RWPE1 (cell line): ENCODE measurements around the gene TOM1L1.

Source experiments
- CTCF ChIA-PET: fragments of 350-600 bp; sonication (Branson Sonifier 250); formaldehyde crosslinking; extraction: SDS; loops from one replicate; lab custom pipeline; 2021; lab: Yijun Ruan, JAX
- POLR2A ChIA-PET: fragments of 400-600 bp; formaldehyde crosslinking; extraction: SDS; loops from one replicate; lab custom pipeline; 2020; ENCODE audit warnings: antibody characterized with exemption; ENCODE audit not compliant: low non-redundant PET; lab: Yijun Ruan, JAX
- DNase-seq: peaks from one replicate; pipeline ENCODE4 v3.0.0; 2012; ENCODE audit warnings: low spot score
- H3K27ac ChIP-seq: fragments of 450-650 bp; 2 replicates; pipeline ENCODE4 v1.5.1; 2017
- TF ChIP-seq, protein P1 (sequence below): fragments of 450-650 bp; conservative IDR thresholded peaks from 2 replicates; pipeline ENCODE4 v1.5.1; 2017; ENCODE audit warnings: low read depth, mild to moderate bottlenecking

The TOM1L1 gene

GRCh38 chr17:54919425-54919824, 18.8 kb downstream of the TOM1L1 start:
- TF ChIP-seq, protein P1, sequence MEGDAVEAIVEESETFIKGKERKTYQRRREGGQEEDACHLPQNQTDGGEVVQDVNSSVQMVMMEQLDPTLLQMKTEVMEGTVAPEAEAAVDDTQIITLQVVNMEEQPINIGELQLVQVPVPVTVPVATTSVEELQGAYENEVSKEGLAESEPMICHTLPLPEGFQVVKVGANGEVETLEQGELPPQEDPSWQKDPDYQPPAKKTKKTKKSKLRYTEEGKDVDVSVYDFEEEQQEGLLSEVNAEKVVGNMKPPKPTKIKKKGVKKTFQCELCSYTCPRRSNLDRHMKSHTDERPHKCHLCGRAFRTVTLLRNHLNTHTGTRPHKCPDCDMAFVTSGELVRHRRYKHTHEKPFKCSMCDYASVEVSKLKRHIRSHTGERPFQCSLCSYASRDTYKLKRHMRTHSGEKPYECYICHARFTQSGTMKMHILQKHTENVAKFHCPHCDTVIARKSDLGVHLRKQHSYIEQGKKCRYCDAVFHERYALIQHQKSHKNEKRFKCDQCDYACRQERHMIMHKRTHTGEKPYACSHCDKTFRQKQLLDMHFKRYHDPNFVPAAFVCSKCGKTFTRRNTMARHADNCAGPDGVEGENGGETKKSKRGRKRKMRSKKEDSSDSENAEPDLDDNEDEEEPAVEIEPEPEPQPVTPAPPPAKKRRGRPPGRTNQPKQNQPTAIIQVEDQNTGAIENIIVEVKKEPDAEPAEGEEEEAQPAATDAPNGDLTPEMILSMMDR = no peak
- CTCF ChIA-PET = no interaction called here
- DNase-seq = no peak
- POLR2A ChIA-PET = no interaction called here
- no peak overlapping the region for H3K27ac ChIP-seq

DNA sequence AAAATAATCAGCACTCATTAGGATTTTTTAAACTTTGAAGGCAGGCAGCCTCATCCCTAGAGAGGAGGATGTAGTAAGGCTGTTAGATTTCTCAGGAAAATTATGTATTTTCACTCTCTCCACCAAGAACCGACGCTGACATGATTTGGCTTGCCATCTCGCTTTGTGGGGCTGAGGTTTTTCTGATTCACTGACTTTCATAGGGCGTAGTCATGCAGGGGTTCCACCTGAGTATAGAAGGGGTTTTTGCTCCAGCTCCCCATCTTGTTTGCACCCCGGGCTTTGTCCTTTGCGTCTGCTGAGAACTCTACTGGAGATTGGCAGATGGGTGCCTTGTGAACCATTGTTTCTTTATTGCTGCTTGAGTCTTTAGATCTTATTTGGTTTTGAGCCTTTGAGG, 20.2 kb downstream of the TOM1L1 start:
- TF ChIP-seq, protein P1 = no peak
- ChIA-PET CTCF (no interaction called here), POLR2A (no interaction called here)
- DNase-seq = no peak
- H3K27ac ChIP-seq = no peak overlapping the region

- TF ChIP-seq, protein P1 = no peak
- ChIA-PET POLR2A (no interaction called here), CTCF (no interaction called here)
- no peak for DNase-seq
- no peak overlapping the region for H3K27ac ChIP-seq
These were observed 23.8 kb downstream of the TOM1L1 start for GRCh38 chr17:54924405-54924804.

- CTCF ChIA-PET = no interaction called here
- DNase-seq = no peak
- H3K27ac ChIP-seq = no peak overlapping the region
- TF ChIP-seq, protein P1 = no peak
- POLR2A ChIA-PET = no interaction called here
These were observed 26.9 kb downstream of the TOM1L1 start for GRCh38 chr17:54927525-54927924.

- ChIA-PET CTCF (no interaction called here), POLR2A (no interaction called here)
- H3K27ac ChIP-seq = no peak overlapping the region
- DNase-seq = no peak
- TF ChIP-seq, protein P1 = no peak
These were observed 32.1 kb downstream of the TOM1L1 start for GRCh38 chr17:54932711-54933110.

DNA sequence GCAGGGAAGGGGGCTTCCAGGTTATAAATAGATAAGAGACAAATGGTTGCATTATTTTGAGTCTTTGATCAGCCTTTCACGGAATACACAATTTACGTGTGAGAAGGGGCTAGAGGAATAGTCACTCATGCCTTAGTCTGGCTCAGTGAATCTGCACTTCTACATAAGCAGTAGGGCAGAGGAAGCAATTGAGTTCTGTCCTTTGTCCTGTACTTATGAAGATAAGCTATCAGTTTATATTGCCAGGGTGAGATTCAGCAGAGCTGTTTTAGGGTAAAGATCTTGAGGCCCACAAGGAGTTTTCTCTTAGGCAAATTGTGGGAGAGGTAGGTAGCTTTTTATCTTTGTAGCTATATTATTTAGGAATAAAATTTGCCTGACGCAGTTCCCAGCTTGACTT, 33.3 kb downstream of the TOM1L1 start:
- POLR2A ChIA-PET = no interaction called here
- no peak overlapping the region for H3K27ac ChIP-seq
- CTCF ChIA-PET = no interaction called here

More for the DNA sequence above, 33.3 kb downstream of the TOM1L1 start:
- no peak for DNase-seq
- TF ChIP-seq, protein P1 = no peak
